Measurements from ENCODE around the gene MKNK1.

MKNK1 gene

DNA sequence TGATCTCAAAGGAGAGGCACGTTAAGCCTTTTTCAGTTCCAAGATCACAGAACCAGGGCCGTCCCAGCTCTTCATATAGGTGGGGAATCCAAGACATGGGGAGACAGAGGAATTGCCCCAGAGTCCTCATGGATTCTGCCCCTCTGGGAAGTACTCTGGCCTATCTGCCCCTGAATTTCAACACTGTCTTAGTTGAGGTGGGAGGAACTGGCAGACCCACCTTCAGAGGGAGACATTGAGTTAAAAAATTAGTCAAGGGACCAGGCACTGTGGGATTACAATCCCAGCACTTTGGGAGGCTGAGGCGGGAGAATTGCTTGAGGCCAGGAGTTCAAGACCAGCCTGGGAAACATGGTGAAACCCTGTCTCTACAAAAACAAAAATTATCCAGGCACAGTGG is 50.6 kb downstream of the MKNK1 start:
- ATAC-seq, result no peak
- TF ChIP-seq ZNF70 (CRISPR knock-in tag; IDR thresholded peaks at IDR 0.05) (no peak), CSDC2 (CRISPR knock-in tag; IDR thresholded peaks at IDR 0.05) (no peak), GLIS3 (CRISPR knock-in tag; IDR thresholded peaks at IDR 0.05) (no peak), SNAI2 (CRISPR knock-in tag; IDR thresholded peaks at IDR 0.05) (no peak), ZNF8 (CRISPR knock-in tag; IDR thresholded peaks at IDR 0.05) (no peak), RARB (CRISPR knock-in tag; IDR thresholded peaks at IDR 0.05) (no peak), ZC3H10 (CRISPR knock-in tag; IDR thresholded peaks at IDR 0.05) (no peak), ISL1 (CRISPR knock-in tag; IDR thresholded peaks at IDR 0.05) (no peak), TCF4 (CRISPR knock-in tag; IDR thresholded peaks at IDR 0.05; ENCODE audit: borderline replicate concordance) (no peak), ZFP30 (CRISPR knock-in tag; IDR thresholded peaks at IDR 0.05) (no peak), BACH2 (CRISPR knock-in tag; IDR thresholded peaks at IDR 0.05; ENCODE audit: borderline replicate concordance) (no peak), ESRRG (CRISPR knock-in tag; IDR thresholded peaks at IDR 0.05) (no peak)
- TF ChIP-seq, protein P1, sequence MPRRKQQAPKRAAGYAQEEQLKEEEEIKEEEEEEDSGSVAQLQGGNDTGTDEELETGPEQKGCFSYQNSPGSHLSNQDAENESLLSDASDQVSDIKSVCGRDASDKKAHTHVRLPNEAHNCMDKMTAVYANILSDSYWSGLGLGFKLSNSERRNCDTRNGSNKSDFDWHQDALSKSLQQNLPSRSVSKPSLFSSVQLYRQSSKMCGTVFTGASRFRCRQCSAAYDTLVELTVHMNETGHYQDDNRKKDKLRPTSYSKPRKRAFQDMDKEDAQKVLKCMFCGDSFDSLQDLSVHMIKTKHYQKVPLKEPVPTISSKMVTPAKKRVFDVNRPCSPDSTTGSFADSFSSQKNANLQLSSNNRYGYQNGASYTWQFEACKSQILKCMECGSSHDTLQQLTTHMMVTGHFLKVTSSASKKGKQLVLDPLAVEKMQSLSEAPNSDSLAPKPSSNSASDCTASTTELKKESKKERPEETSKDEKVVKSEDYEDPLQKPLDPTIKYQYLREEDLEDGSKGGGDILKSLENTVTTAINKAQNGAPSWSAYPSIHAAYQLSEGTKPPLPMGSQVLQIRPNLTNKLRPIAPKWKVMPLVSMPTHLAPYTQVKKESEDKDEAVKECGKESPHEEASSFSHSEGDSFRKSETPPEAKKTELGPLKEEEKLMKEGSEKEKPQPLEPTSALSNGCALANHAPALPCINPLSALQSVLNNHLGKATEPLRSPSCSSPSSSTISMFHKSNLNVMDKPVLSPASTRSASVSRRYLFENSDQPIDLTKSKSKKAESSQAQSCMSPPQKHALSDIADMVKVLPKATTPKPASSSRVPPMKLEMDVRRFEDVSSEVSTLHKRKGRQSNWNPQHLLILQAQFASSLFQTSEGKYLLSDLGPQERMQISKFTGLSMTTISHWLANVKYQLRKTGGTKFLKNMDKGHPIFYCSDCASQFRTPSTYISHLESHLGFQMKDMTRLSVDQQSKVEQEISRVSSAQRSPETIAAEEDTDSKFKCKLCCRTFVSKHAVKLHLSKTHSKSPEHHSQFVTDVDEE (CRISPR knock-in tag; IDR thresholded peaks at IDR 0.05), result no peak
- TF ChIP-seq, protein P2, sequence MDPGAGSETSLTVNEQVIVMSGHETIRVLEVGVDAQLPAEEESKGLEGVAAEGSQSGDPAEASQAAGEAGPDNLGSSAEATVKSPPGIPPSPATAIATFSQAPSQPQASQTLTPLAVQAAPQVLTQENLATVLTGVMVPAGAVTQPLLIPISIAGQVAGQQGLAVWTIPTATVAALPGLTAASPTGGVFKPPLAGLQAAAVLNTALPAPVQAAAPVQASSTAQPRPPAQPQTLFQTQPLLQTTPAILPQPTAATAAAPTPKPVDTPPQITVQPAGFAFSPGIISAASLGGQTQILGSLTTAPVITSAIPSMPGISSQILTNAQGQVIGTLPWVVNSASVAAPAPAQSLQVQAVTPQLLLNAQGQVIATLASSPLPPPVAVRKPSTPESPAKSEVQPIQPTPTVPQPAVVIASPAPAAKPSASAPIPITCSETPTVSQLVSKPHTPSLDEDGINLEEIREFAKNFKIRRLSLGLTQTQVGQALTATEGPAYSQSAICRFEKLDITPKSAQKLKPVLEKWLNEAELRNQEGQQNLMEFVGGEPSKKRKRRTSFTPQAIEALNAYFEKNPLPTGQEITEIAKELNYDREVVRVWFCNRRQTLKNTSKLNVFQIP (CRISPR knock-in tag; IDR thresholded peaks at IDR 0.05; ENCODE audit: borderline replicate concordance, low read depth), result no peak
- TF ChIP-seq, protein P3, sequence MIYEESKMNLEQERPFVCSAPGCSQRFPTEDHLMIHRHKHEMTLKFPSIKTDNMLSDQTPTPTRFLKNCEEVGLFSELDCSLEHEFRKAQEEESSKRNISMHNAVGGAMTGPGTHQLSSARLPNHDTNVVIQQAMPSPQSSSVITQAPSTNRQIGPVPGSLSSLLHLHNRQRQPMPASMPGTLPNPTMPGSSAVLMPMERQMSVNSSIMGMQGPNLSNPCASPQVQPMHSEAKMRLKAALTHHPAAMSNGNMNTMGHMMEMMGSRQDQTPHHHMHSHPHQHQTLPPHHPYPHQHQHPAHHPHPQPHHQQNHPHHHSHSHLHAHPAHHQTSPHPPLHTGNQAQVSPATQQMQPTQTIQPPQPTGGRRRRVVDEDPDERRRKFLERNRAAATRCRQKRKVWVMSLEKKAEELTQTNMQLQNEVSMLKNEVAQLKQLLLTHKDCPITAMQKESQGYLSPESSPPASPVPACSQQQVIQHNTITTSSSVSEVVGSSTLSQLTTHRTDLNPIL (CRISPR knock-in tag; IDR thresholded peaks at IDR 0.05; ENCODE audit: low read depth), result no peak
- TF ChIP-seq, protein P4, sequence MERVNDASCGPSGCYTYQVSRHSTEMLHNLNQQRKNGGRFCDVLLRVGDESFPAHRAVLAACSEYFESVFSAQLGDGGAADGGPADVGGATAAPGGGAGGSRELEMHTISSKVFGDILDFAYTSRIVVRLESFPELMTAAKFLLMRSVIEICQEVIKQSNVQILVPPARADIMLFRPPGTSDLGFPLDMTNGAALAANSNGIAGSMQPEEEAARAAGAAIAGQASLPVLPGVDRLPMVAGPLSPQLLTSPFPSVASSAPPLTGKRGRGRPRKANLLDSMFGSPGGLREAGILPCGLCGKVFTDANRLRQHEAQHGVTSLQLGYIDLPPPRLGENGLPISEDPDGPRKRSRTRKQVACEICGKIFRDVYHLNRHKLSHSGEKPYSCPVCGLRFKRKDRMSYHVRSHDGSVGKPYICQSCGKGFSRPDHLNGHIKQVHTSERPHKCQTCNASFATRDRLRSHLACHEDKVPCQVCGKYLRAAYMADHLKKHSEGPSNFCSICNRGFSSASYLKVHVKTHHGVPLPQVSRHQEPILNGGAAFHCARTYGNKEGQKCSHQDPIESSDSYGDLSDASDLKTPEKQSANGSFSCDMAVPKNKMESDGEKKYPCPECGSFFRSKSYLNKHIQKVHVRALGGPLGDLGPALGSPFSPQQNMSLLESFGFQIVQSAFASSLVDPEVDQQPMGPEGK (CRISPR knock-in tag; IDR thresholded peaks at IDR 0.05; ENCODE audit: borderline replicate concordance), result no peak
- TF ChIP-seq, protein P5, sequence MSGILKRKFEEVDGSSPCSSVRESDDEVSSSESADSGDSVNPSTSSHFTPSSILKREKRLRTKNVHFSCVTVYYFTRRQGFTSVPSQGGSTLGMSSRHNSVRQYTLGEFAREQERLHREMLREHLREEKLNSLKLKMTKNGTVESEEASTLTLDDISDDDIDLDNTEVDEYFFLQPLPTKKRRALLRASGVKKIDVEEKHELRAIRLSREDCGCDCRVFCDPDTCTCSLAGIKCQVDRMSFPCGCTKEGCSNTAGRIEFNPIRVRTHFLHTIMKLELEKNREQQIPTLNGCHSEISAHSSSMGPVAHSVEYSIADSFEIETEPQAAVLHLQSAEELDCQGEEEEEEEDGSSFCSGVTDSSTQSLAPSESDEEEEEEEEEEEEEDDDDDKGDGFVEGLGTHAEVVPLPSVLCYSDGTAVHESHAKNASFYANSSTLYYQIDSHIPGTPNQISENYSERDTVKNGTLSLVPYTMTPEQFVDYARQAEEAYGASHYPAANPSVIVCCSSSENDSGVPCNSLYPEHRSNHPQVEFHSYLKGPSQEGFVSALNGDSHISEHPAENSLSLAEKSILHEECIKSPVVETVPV (CRISPR knock-in tag; IDR thresholded peaks at IDR 0.05), result no peak

DNA sequence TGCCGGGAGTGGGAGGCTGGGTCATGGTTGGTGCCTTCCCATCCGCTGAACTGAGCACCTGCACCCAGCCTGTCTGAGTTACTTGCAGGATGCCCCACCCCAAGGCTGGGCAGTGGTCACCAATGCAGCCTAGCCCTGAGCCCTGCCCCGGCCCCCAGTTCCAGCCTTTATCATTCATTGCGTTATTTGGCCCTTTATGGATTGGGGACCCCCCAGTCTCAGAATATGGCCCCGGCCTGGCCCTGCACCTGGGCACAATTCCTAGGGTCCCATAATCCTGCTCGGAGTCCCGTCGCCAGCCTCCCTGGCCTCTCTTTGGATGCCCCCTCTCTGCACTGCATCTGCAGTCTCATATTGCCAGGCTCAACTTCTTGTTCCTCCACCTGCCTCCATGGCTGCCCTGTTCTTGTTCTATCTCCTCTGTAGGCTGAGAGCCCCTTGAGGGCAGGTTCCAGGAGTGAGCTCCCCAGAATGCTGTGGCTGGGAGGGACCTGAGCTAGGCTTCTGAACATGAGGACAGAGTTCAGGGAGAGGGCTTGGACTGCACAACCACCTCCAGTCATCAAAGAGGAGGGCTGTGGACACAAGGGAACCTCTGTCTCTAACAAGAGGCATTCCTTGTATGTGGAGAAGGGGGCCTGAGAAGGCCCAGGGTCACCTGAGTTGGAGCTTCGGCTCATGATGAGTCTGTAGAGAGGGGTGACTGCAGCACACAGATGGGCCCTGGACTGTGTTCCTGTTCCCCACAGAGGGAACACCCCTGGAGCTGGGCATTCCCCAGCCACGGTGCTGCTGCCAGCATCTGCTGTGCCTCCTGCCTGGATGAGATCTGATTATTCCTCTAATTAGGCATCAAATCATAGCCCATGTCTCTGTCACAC is 51.5 kb downstream of the MKNK1 start:
- no peak for ATAC-seq
- TF ChIP-seq BACH2 (CRISPR knock-in tag; IDR thresholded peaks at IDR 0.05; ENCODE audit: borderline replicate concordance) (no peak), ARNTL (CRISPR knock-in tag; IDR thresholded peaks at IDR 0.05; ENCODE audit: borderline replicate concordance, low read depth) (no peak), ZC3H10 (CRISPR knock-in tag; IDR thresholded peaks at IDR 0.05) (no peak), PPARA (CRISPR knock-in tag; IDR thresholded peaks at IDR 0.05; ENCODE audit: borderline replicate concordance) (no peak), TOX (CRISPR knock-in tag; IDR thresholded peaks at IDR 0.05; ENCODE audit: borderline replicate concordance) (no peak)
- TF ChIP-seq, protein P3 (CRISPR knock-in tag; IDR thresholded peaks at IDR 0.05; ENCODE audit: low read depth), result no peak
